IgD-negative memory B cell (primary cell): ENCODE data around the gene FOXL1. TPM values are rescaled to one million over a fixed set of nuclear protein-coding genes. Genes with fewer than 3 reads are reported as not detected.
A peak's percentile ranks its signal among the peaks of the same experiment; 100 is the strongest.

Experiments used
- H3K27ac Mint-ChIP-seq, 3 donors: one replicate each; pipeline ENCODE4 v1.8.0; 2020 to 2022; ENCODE audit warnings: mild to moderate bottlenecking in 3 of 3, mixed read lengths in 3 of 3, moderate library complexity in 1 of 3
- H3K27me3 Mint-ChIP-seq: one replicate; pipeline ENCODE4 v1.8.0; 2021; ENCODE audit warnings: mixed read lengths
- H3K36me3 Mint-ChIP-seq: one replicate; pipeline ENCODE4 v1.8.0; 2020; ENCODE audit warnings: mild to moderate bottlenecking, mixed read lengths
- H3K4me1 Mint-ChIP-seq, 3 donors: one replicate each; pipeline ENCODE4 v1.8.0; 2020 to 2022; ENCODE audit warnings: mixed read lengths in 3 of 3, mild to moderate bottlenecking in 1 of 3
- H3K4me3 Mint-ChIP-seq, 4 donors: one replicate each; pipeline ENCODE4 v1.8.0; 2020 to 2022; ENCODE audit warnings: mild to moderate bottlenecking in 4 of 4, mixed read lengths in 4 of 4, moderate library complexity in 3 of 4
- H3K9me3 Mint-ChIP-seq, 3 donors: one replicate each; pipeline ENCODE4 v1.8.0; 2020 to 2021; ENCODE audit warnings: mixed read lengths in 3 of 3, mild to moderate bottlenecking in 1 of 3
- polyA plus RNA-seq: library from polyadenylated mRNA; unstranded; fragments of 300-500 nt; fragmentation: Illumina TruSeq; gene quantifications from one replicate; pipeline ENCODE4 v1.2.3, GENCODE V29; 2021

The FOXL1 gene
- not detected for polyA plus RNA-seq

DNA sequence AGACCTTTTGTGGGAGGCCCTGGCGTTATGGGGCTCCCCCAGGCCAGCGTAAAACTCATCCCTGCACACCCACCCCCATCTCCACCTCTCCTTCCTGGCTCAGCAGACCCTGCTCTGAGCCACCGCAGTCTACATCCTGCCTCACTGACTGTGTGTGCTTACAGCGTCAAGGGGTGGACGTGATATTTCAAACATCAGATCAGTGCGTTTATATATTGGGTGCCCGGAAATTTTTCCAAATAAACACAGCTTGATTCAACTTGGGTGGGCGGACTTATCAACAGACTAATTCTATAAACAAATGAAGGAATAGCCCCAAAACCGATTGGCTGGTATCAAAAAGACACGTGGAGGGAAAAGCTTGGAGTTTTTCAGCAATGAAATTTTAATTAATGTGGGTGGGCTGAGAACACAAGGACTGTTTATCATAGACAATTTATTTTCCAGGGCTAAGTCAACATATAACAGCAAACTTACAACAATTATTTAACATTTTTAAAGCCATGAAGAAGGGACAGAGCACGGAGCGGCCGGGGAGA is at the start of gene FOXL1:
Gene FOXL1, plus strand, starts transcription at position 489 of the 539 bp plus-strand sequence. CDS start 175 bp downstream, outside the sequence.
- Mint-ChIP-seq H3K27me3 (peaks cover 53% of the 10 kb centered on the region), H3K27ac (peak within 1 kb of the TSS in 1 of 3 donors; percentile 26), H3K4me3 (peak within 1 kb of the TSS in 2 of 4 donors; percentile 24 to 71), H3K9me3 (no peaks in the 10 kb centered on the region), H3K4me1 (peaks cover 0 to 5% (median 3%) of the 10 kb centered on the region in 3 donors), H3K36me3 (no peaks in the 10 kb centered on the region)

DNA sequence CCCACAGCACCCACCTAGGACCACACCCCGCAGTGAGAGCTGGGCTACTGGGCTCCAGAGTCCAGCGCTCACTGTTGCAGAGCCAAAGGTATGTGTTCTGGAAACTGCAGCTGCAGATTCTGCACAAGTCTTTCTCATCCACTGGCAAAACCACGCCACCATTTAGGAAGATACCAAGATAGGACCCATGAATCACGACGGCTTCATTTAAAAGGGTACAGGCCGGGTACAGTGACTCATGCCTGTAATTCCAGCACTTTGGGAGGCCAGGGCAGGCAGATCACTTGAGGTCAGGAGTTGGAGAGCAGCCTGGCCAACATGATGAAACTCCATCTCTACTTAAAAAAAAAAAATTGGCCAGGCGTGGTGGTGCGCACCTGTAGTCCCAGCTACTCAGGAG is 49.2 kb upstream of the FOXL1 start:
- Mint-ChIP-seq H3K4me3 (no peak overlapping the region), H3K27ac (no peak overlapping the region), H3K27me3 (no peaks in the 10 kb centered on the region), H3K36me3 (peaks cover 8% of the 10 kb centered on the region), H3K4me1 (no peaks in the 10 kb centered on the region), H3K9me3 (peaks cover 0 to 2% (median 0%) of the 10 kb centered on the region in 3 donors)

DNA sequence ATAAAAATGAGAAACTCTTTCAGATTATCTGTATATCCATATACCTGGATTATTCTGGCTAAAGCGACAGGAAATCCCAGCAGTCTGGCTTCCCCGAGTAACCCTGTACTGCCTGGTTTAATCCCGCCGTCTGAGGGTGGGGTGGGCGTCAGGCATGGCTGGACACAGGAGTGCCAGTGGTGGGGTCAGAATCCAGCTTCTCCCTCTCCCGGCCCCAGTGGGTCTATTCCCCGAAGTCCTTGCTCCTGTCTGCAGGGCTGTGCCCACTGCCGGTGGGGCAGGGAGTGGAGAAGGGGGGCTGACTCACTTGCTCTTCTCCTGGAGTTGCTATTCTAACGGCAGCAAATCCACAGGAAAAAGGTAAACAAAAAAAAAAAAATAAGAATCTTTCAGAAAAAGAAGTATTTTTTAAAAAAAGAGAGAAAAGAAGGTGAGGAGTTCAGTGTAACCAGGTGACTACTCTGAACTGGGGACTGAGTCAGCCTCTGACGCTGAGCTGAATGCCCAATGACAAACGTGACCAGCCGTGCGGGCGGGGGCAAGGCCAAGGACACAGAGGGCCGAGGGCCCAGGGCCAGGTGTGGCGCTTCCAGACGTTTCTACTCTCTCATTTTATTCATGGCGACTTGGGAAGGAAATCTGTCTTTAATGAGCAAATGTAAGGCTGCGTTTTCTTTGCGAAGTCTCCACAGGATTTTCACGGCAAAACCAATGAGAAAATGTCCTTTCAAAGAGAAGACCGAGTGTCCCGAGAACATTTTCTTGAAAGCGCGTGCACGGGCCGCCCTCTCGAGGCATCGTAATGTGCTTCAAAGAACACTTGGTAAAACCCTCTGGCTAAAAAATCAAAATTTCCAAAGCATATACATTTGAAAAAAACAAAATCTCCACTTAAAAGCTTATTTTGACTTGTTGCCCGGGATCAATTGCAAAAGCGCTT is 47.8 kb upstream of the FOXL1 start:
- Mint-ChIP-seq H3K4me3 (no peak overlapping the region), H3K27ac (no peak overlapping the region), H3K36me3 (peaks cover 8% of the 10 kb centered on the region), H3K4me1 (no peaks in the 10 kb centered on the region), H3K27me3 (no peaks in the 10 kb centered on the region), H3K9me3 (peaks cover 0 to 2% (median 0%) of the 10 kb centered on the region in 3 donors)

DNA sequence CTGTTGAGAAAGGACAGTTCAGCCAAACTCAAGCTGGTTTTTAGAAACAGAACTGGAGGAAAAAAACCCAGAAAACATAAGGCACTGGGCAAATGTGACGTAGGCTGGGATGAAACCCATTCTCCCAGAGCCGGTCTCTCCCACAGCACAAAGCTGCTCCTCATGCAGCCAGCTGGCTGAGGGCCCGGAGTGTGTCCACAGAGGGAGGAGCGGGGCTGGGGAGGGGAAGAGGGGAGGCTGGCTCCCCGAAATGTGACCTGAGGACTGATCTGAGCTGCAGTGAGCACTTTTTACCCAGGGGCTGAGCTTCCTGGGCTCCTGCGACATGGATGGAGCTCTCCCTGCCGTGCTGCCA is 47.2 kb upstream of the FOXL1 start:
- Mint-ChIP-seq H3K9me3 (no peaks in the 10 kb centered on the region), H3K36me3 (peaks cover 8% of the 10 kb centered on the region), H3K27ac (no peak overlapping the region), H3K27me3 (no peaks in the 10 kb centered on the region), H3K4me3 (no peak overlapping the region), H3K4me1 (no peaks in the 10 kb centered on the region)

DNA sequence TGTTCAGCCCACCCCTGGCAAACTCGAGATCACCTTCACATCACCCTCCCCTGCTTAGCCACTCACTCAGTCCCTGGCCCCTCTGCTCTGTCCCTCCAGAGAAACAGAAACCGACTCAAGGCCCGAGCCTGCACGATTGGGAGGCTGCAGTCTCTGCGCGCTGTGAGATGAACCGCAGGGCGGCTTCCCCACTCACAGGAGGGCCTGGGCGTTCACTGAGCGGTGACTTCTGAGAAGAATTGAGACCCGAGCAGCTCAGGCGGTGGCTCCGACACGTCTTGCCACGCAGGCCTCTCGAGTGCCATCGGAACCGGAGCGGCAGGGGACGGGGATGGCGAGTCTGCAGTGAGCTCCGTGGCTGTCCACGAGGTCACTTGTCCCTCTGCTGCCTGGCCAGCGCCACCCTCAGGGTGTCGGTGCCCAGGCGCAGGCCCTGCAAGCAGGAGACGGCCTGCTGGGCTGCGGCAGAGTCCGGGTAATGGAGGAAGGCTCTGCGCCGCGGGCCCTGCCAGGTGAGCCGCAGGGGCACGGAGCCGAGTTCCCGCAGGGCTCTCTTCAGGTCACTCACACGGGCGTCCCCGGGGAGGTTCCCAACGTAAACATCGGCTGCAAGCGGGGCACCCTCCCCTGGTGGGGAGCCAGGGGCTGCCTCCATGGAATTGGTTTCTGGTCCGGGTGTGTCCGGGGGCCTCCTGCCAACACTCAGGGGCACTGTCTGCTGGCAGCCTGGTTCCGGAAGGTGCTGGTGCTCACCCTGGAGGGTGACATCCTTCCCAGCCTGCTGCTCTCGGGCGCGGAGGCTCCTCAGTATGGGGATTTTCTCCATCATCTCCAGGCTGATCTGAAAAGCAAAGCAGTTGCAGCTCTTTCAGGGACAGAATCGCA is 46.5 kb upstream of the FOXL1 start:
- Mint-ChIP-seq H3K27me3 (no peaks in the 10 kb centered on the region), H3K4me3 (no peak overlapping the region), H3K27ac (no peak overlapping the region), H3K4me1 (no peaks in the 10 kb centered on the region), H3K9me3 (no peaks in the 10 kb centered on the region), H3K36me3 (peaks cover 5% of the 10 kb centered on the region)

DNA sequence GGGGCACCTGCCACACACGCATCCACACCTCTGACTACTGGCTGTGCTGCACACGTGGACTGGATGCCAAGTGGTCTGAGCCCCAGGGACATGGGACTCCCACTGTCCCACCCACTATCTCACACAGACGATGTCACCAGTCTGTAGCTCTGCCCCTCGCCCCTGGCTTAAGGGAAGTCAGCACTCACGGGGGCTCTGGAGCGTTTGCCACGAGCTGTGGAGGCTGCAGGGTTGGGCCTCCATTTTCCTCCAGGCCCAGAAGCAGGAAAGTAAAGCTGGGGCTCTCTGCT is 45.9 kb upstream of the FOXL1 start:
- Mint-ChIP-seq H3K9me3 (no peaks in the 10 kb centered on the region), H3K27me3 (no peaks in the 10 kb centered on the region), H3K36me3 (peaks cover 5% of the 10 kb centered on the region), H3K4me1 (no peaks in the 10 kb centered on the region), H3K4me3 (no peak overlapping the region), H3K27ac (no peak overlapping the region)

DNA sequence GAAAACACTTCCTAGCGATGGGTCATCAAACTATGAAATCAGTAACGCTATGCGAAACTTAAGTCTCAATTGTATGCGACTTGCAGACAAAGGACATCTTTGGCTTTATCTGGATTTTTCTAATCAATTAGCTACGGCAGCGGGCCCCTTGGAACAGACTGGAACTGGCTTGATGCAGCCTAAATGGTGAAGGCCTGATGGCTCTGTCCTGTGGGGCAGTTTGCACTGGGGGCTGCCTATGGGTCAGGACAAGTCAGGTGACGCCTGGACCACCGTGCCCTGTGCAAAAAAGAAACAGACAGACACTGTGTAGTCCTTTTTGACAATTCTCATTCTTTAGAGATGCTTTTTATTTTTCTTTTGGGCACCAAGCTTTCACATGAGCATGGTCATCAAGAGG is 45.3 kb upstream of the FOXL1 start:
- H3K9me3 Mint-ChIP-seq: no peaks in the 10 kb centered on the region
- H3K27ac Mint-ChIP-seq: no peak overlapping the region
- peaks cover 5% of the 10 kb centered on the region for H3K36me3 Mint-ChIP-seq
- no peaks in the 10 kb centered on the region for H3K4me1 Mint-ChIP-seq
- H3K27me3 Mint-ChIP-seq: no peaks in the 10 kb centered on the region
- H3K4me3 Mint-ChIP-seq: no peak overlapping the region

DNA sequence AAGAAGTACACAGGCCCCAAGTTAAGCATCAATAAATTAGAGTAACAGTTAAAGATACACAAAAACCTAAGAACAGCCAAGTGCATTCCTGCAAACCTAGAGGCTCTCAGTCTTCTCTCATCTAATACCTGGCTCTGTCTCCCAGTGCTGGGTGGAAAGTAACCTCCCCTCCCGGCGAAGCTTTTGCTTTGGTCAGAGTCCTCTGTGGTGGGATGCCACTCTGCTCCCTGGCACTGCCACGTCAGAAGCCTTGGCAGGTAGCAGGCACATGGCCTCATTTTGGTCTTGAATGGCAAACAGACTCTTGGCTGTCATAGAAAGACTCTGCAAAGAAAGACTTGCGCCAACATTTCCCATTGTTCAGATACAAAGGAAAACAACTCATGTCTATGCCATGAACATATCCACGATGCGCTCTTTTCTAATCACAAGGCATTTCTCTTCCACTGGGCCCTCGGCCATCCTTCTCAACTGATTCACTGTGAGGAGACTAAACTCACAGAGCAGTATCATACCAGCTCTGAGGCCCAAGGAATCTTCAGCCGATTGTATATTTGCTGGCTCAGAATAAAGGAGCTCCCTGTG is 44.5 kb upstream of the FOXL1 start:
- no peak overlapping the region for H3K27ac Mint-ChIP-seq

DNA sequence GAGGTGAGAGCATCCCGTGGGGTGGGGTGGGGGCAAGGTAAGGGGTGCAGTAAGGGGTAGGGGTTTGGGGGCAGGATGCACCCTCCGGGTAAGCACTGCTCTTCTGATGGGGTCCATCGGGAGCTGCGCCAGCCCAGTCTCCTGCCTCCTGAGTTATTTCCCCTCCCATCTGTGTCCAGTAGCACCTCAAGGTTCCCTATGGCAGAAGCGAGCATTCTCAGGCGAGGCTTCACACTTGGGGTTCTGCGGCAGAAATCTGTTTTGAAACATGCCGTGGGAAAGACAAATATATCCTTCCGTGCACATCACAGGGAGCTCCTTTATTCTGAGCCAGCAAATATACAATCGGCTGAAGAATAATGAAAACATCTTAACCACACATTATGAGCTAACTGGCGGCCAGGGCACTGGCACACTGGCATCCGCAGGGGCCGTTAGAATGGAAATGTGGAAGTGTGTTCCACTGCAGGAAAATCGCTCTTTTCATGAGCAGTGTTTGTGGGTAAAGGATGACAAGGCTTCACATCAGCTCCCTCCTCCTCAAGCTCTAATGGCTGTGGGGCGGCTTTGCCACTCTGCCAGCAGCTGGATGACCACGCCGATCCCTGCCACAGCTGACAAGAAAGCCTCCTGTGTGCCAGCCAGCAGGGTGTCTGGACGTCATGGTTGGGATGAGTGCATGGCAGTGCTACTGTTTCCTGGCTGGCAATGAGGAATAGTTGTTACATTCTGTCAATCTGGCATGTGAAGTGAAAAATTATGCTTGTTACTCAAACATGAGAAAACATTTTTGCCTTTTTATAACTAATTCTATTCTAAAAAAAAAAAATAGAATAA is 43.4 kb upstream of the FOXL1 start:
- Mint-ChIP-seq H3K4me3 (no peak overlapping the region), H3K9me3 (no peaks in the 10 kb centered on the region), H3K27ac (no peak overlapping the region), H3K4me1 (no peaks in the 10 kb centered on the region), H3K27me3 (no peaks in the 10 kb centered on the region), H3K36me3 (peaks cover 10% of the 10 kb centered on the region)

More for the DNA sequence above, 44.5 kb upstream of the FOXL1 start:
- no peak overlapping the region for H3K4me3 Mint-ChIP-seq
- no peaks in the 10 kb centered on the region for H3K27me3 Mint-ChIP-seq
- peaks cover 5% of the 10 kb centered on the region for H3K36me3 Mint-ChIP-seq
- H3K4me1 Mint-ChIP-seq: no peaks in the 10 kb centered on the region
- H3K9me3 Mint-ChIP-seq: no peaks in the 10 kb centered on the region

DNA sequence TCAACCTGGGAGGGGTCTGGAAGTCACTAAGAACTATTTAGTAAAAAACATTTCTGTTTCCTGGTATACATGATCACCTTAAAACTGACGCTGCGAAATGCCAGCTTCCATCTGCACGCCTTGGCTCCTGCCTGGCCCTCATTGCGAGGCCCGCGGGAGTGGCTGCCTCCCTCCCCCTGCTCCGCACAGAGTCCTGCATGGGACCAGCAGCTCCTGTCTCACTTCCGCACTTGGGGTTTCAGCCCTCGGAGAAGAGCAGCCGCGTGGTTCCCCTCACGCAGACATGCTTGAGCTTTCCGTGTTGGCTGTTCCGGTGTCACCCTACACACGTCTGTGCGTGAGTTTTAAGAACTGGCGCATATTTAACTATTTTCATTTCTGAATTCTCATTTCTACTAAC is 41.7 kb upstream of the FOXL1 start:
- Mint-ChIP-seq H3K36me3 (peaks cover 10% of the 10 kb centered on the region), H3K27me3 (no peaks in the 10 kb centered on the region), H3K27ac (no peak overlapping the region), H3K4me3 (no peak overlapping the region), H3K9me3 (no peaks in the 10 kb centered on the region), H3K4me1 (no peaks in the 10 kb centered on the region)

DNA sequence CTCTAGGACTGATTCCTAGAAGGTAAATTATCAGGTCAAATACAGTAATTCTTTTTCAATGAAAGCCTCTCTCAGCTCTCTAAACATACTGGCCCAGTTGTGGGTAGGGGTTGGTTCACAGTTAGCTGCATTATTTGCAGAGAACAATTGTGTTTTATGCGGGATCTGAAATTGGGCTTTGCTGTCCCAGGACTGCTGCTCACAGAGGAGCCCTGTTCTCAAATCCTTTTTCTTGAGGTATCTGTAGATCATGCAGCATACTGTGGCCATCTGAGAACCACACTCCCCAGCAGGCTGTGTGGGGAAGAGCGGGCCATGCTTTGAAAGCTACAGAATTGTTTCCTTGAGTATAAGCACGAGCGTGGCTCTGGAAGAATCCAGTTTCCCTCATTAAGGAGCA is 40.9 kb upstream of the FOXL1 start:
- Mint-ChIP-seq H3K27ac (no peak overlapping the region), H3K4me3 (no peak overlapping the region), H3K27me3 (no peaks in the 10 kb centered on the region), H3K9me3 (no peaks in the 10 kb centered on the region), H3K36me3 (peaks cover 10% of the 10 kb centered on the region), H3K4me1 (no peaks in the 10 kb centered on the region)

DNA sequence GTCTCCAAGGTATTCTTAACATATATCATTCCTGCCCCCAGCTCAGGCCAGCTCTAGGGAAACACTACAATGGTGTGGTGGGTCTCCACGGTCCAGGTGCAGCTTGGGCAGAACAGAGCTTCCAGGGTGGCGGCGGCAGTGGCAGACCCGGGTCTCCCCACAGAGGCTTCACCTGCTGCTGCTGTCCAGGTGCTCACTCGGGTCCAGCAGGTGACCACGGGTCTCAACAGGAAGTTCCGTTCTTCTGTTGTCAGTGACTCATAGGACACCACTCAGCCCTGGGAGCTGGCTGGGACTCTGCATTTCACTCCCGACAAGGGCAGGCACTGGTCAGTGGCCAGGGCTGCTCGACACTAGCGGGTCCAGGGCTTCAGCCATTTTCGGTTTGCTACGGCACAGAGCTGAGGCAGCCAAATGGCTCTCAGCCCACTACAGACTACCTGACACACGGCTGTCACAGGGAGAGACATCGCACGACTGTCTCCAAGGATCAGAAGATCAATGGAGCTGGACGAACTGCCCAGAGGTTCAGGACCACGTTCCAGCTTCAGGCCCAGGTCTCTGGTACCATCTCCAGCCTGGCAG is 40.1 kb upstream of the FOXL1 start:
- Mint-ChIP-seq H3K4me3 (no peak overlapping the region), H3K4me1 (no peaks in the 10 kb centered on the region), H3K9me3 (no peaks in the 10 kb centered on the region), H3K36me3 (peaks cover 7% of the 10 kb centered on the region), H3K27ac (no peak overlapping the region), H3K27me3 (no peaks in the 10 kb centered on the region)

DNA sequence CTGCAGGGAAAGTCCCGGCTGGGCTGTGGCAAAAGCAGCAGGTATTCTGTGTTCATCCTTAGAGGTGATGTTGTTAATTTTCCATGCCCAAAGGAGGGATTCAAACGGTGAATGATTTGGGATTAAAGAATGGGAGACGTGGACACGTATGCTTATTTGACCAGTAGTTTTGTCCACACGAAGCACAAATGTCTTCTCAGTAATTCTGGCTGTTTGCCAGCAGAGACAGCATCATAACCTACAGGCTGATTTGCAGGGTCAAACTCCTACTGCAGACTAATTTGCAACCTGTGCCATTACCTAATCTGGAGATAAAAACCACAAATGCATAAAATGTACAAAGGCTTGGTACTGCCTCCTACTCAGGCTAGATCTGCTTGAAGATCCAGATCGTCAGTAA is 37.5 kb upstream of the FOXL1 start:
- no peaks in the 10 kb centered on the region for H3K9me3 Mint-ChIP-seq
- H3K27me3 Mint-ChIP-seq: no peaks in the 10 kb centered on the region
- no peak overlapping the region for H3K4me3 Mint-ChIP-seq
- H3K36me3 Mint-ChIP-seq: peaks cover 12% of the 10 kb centered on the region
- H3K27ac Mint-ChIP-seq: peak overlapping the region in 1 of 3 donors; percentile 78
- H3K4me1 Mint-ChIP-seq: peaks cover 0 to 2% (median 0%) of the 10 kb centered on the region in 3 donors

DNA sequence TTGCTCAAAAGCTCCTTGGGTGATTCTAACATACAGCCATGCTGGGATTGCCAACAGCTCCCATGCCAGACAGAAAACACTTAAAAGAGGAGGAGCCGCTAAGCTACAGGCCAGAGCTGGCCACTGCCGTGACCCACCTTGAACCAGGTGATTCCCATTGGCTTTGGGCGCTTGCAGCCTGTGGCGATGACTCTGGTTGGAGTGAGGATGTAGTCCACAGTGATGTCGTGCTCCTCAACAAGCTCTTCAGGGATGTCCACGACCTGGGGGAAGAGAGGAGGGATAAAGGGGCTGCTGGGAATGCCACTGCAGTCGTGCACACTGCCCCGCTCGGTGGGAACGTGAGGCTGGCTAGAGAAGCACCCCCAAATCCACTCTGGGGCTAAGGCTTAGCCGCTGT is 36.8 kb upstream of the FOXL1 start:
- Mint-ChIP-seq H3K4me1 (peaks cover 0 to 2% (median 0%) of the 10 kb centered on the region in 3 donors), H3K27me3 (no peaks in the 10 kb centered on the region), H3K4me3 (no peak overlapping the region), H3K27ac (no peak overlapping the region), H3K36me3 (peaks cover 12% of the 10 kb centered on the region), H3K9me3 (no peaks in the 10 kb centered on the region)
